NCI-H524 treated with DMSO at 0.1 percent for 48 hours (cell line): ENCODE measurements around the gene RASD2.

Source experiments
- DNase-seq: peaks from one replicate; lab custom pipeline; 2025; lab: John Stamatoyannopoulos, UW

Gene RASD2

GRCh38 chr22:35542157-35542938 is 1.7 kb downstream of the RASD2 start:
- DNase-seq = no peak

GRCh38 chr22:35542939-35543516 is 2.4 kb downstream of the RASD2 start:
- DNase-seq = no peak

- DNase-seq = no peak
These were observed 3.1 kb downstream of the RASD2 start for GRCh38 chr22:35543702-35544101.

GRCh38 chr22:35544189-35544588 is 3.6 kb downstream of the RASD2 start:
- DNase-seq = no peak

GRCh38 chr22:35544827-35545226 is 4.2 kb downstream of the RASD2 start:
- DNase-seq = no peak

- DNase-seq = no peak
These were observed 6.3 kb downstream of the RASD2 start for GRCh38 chr22:35546886-35547285.

GRCh38 chr22:35547987-35548721 is 7.5 kb downstream of the RASD2 start:
- DNase-seq = no peak

GRCh38 chr22:35548722-35549112 is 8.1 kb downstream of the RASD2 start:
- DNase-seq = no peak

GRCh38 chr22:35549328-35549727 is 8.7 kb downstream of the RASD2 start:
- no peak for DNase-seq

GRCh38 chr22:35551549-35552177 is 11.0 kb downstream of the RASD2 start:
- no peak for DNase-seq

- DNase-seq = no peak
These were observed 11.7 kb downstream of the RASD2 start for GRCh38 chr22:35552196-35552842.

GRCh38 chr22:35552846-35553245 is 12.2 kb downstream of the RASD2 start:
- DNase-seq = no peak

- DNase-seq = no peak
These were observed 12.7 kb downstream of the RASD2 start for GRCh38 chr22:35553341-35553740.

GRCh38 chr22:35554297-35554845 is 13.7 kb downstream of the RASD2 start:
- DNase-seq = no peak

GRCh38 chr22:35555483-35555890 is 14.9 kb downstream of the RASD2 start:
- DNase-seq = no peak

GRCh38 chr22:35555946-35556547 is 15.4 kb downstream of the RASD2 start:
- DNase-seq = no peak

GRCh38 chr22:35556666-35557065 is 16.0 kb downstream of the RASD2 start:
- no peak for DNase-seq

- DNase-seq = no peak
These were observed 17.4 kb downstream of the RASD2 start for GRCh38 chr22:35558031-35558430.

GRCh38 chr22:35558719-35559118 is 18.1 kb downstream of the RASD2 start:
- DNase-seq = no peak

GRCh38 chr22:35559354-35560005 is 18.8 kb downstream of the RASD2 start:
- DNase-seq = no peak

- DNase-seq = no peak
These were observed 19.7 kb downstream of the RASD2 start for GRCh38 chr22:35560366-35560765.
